H9 (cell line): ENCODE measurements around the gene EVC. TPM values are rescaled to one million over a fixed set of nuclear protein-coding genes. Genes with fewer than 3 reads are reported as not detected.
A peak's percentile ranks its signal among the peaks of the same experiment; 100 is the strongest.

Source experiments
- DNase-seq: peaks from one replicate; pipeline ENCODE4 v3.0.0-alpha.2; 2017
- H2AFZ ChIP-seq: one replicate; pipeline ENCODE4 v1.6.1; 2013; ENCODE audit warnings: mild to moderate bottlenecking, low read length, control low read depth, moderate library complexity
- H2AK5ac ChIP-seq: 2 replicates; pipeline ENCODE4 v1.6.1; 2013; ENCODE audit warnings: low read length, control low read depth, mixed read lengths; ENCODE audit not compliant: insufficient read length
- H2BK120ac ChIP-seq: one replicate; pipeline ENCODE4 v1.6.1; 2013; ENCODE audit warnings: low read depth, mild to moderate bottlenecking, low read length, control low read depth, inconsistent platforms; ENCODE audit not compliant: poor library complexity, severe bottlenecking
- H2BK12ac ChIP-seq: 2 replicates; pipeline ENCODE4 v1.6.1; 2013; ENCODE audit warnings: low read length, control low read depth, mixed read lengths, low read depth; ENCODE audit not compliant: insufficient read length
- H2BK15ac ChIP-seq: 2 replicates; pipeline ENCODE4 v1.6.1; 2013; ENCODE audit warnings: low read depth, low read length, control low read depth
- H2BK20ac ChIP-seq: one replicate; pipeline ENCODE4 v1.6.1; 2013; ENCODE audit warnings: low read depth, mild to moderate bottlenecking, low read length, control low read depth, inconsistent platforms; ENCODE audit not compliant: poor library complexity, severe bottlenecking
- H2BK5ac ChIP-seq: 2 replicates; pipeline ENCODE4 v1.6.1; 2013; ENCODE audit warnings: low read length, control low read depth, mixed read lengths; ENCODE audit not compliant: insufficient read length
- H3K14ac ChIP-seq: 2 replicates; pipeline ENCODE4 v1.6.1; 2013; ENCODE audit warnings: low read length, control low read depth; ENCODE audit not compliant: insufficient read depth
- H3K18ac ChIP-seq: 2 replicates; pipeline ENCODE4 v1.6.1; 2013; ENCODE audit warnings: low read depth, mild to moderate bottlenecking, mixed read lengths, low read length, control low read depth; ENCODE audit not compliant: insufficient read length
- H3K23ac ChIP-seq: 2 replicates; pipeline ENCODE4 v1.6.1; 2013; ENCODE audit warnings: low read length, control low read depth, mixed read lengths, low read depth; ENCODE audit not compliant: insufficient read length
- H3K23me2 ChIP-seq: 2 replicates; pipeline ENCODE4 v1.6.1; 2013; ENCODE audit warnings: low read depth, mild to moderate bottlenecking, mixed read lengths, low read length, control low read depth; ENCODE audit not compliant: insufficient read length, poor library complexity, severe bottlenecking
- H3K27ac ChIP-seq: 2 replicates; pipeline ENCODE4 v1.5.1; 2013; ENCODE audit warnings: low read length, control low read depth, mixed read lengths, low read depth; ENCODE audit not compliant: insufficient read length
- H3K27me3 ChIP-seq: 2 replicates; pipeline ENCODE4 v1.6.1; 2013; ENCODE audit warnings: low read length, control low read depth, inconsistent platforms; ENCODE audit not compliant: insufficient read depth
- H3K4ac ChIP-seq: 2 replicates; pipeline ENCODE4 v1.6.1; 2013; ENCODE audit warnings: low read depth, mild to moderate bottlenecking, control low read depth, inconsistent platforms, low read length, moderate library complexity
- H3K4me1 ChIP-seq: 2 replicates; pipeline ENCODE4 v1.6.1; 2013; ENCODE audit warnings: low read length, control low read depth, inconsistent platforms; ENCODE audit not compliant: insufficient read depth
- H3K4me2 ChIP-seq: 2 replicates; pipeline ENCODE4 v1.6.1; 2013; ENCODE audit warnings: low read length, control low read depth, mixed read lengths; ENCODE audit not compliant: insufficient read length, insufficient read depth
- H3K56ac ChIP-seq: 2 replicates; pipeline ENCODE4 v1.6.1; 2013; ENCODE audit warnings: low read depth, mild to moderate bottlenecking, mixed read lengths, low read length, control low read depth; ENCODE audit not compliant: insufficient read length
- H3K79me1 ChIP-seq: 2 replicates; pipeline ENCODE4 v1.6.1; 2013; ENCODE audit warnings: low read depth, mild to moderate bottlenecking, moderate library complexity, low read length, control low read depth, inconsistent platforms; ENCODE audit not compliant: insufficient read depth, poor library complexity, severe bottlenecking
- H3K79me2 ChIP-seq: 2 replicates; pipeline ENCODE4 v1.6.1; 2013; ENCODE audit warnings: low read length, control low read depth, inconsistent platforms; ENCODE audit not compliant: insufficient read depth
- H3K9ac ChIP-seq: 2 replicates; pipeline ENCODE4 v1.6.1; 2013; ENCODE audit warnings: low read length, control low read depth, mixed read lengths; ENCODE audit not compliant: insufficient read length; ENCODE audit errors: extremely low read depth
- H3K9me3 ChIP-seq: one replicate; pipeline ENCODE4 v1.6.1; 2013; ENCODE audit warnings: low read depth, low read length, inconsistent platforms; ENCODE audit not compliant: control insufficient read depth
- H3T11ph ChIP-seq: one replicate; pipeline ENCODE4 v1.6.1; 2013; ENCODE audit warnings: mild to moderate bottlenecking, low read length, control low read depth, inconsistent platforms
- H4K20me1 ChIP-seq: one replicate; pipeline ENCODE4 v1.6.1; 2013; ENCODE audit not compliant: control insufficient read depth, insufficient read length, insufficient read depth
- H4K5ac ChIP-seq: 2 replicates; pipeline ENCODE4 v1.6.1; 2013; ENCODE audit warnings: low read depth, mild to moderate bottlenecking, mixed read lengths, low read length, control low read depth; ENCODE audit not compliant: insufficient read length
- H4K8ac ChIP-seq: replicated peaks from 2 replicates; pipeline ENCODE4 v1.6.1; 2013; ENCODE audit warnings: low read length, control low read depth, mixed read lengths, low read depth; ENCODE audit not compliant: insufficient read length
- H4K91ac ChIP-seq: 2 replicates; pipeline ENCODE4 v1.6.1; 2013; ENCODE audit warnings: low read depth, mild to moderate bottlenecking, moderate library complexity, mixed read lengths, low read length, control low read depth; ENCODE audit not compliant: insufficient read length
- H3K27ac Mint-ChIP-seq, 3 experiments: 2 replicates in 2 of 3; 3 replicates in 1 of 3; pipeline ENCODE4 v1.8.0; 2020 to 2021; ENCODE audit warnings: mixed read lengths in 3 of 3, mild to moderate bottlenecking in 1 of 3, moderate library complexity in 1 of 3
- H3K27me3 Mint-ChIP-seq: 2 replicates; pipeline ENCODE4 v1.8.0; 2021; ENCODE audit warnings: low read depth, mild to moderate bottlenecking, moderate library complexity, mixed read lengths
- H3K36me3 Mint-ChIP-seq, 3 experiments: 2 replicates in 2 of 3; 3 replicates in 1 of 3; pipeline ENCODE4 v1.8.0; 2020 to 2021; ENCODE audit warnings: low read depth in 3 of 3, mixed read lengths in 3 of 3; ENCODE audit not compliant: insufficient read depth in 1 of 3
- H3K4me1 Mint-ChIP-seq, 2 experiments: 2 replicates each; pipeline ENCODE4 v1.8.0; 2020; ENCODE audit warnings: mixed read lengths in 2 of 2
- H3K4me3 Mint-ChIP-seq, 2 experiments: 2 replicates in 1 of 2; 3 replicates in 1 of 2; pipeline ENCODE4 v1.8.0; 2020 to 2021; ENCODE audit warnings: mild to moderate bottlenecking in 2 of 2, mixed read lengths in 2 of 2, moderate library complexity in 1 of 2
- H3K9me3 Mint-ChIP-seq, 2 experiments: 2 replicates in 1 of 2; 3 replicates in 1 of 2; pipeline ENCODE4 v1.8.0; 2020; ENCODE audit warnings: mild to moderate bottlenecking in 2 of 2, mixed read lengths in 2 of 2, moderate library complexity in 1 of 2
- WGBS: extraction: QIAGEN DNeasy Blood & Tissue Kit; methylation state at CpG from one replicate; pipeline ENCODE4 v1.1.7; 2013; ENCODE audit warnings: missing lambda C conversion rate, low lambda C conversion rate, mixed read lengths; ENCODE audit not compliant: insufficient read length; ENCODE audit errors: extremely low coverage; 5-methylcytosine and 5-hydroxymethylcytosine counted together
- total RNA-seq: library from RNA; stranded (reverse); gene quantifications from 2 replicates; pipeline ENCODE4 v1.2.1, GENCODE V29; 2021
- TF ChIP-seq, protein P1 (sequence below): fragments of 200-600 bp; sonication (generic); conservative IDR thresholded peaks from 3 replicates; pipeline ENCODE4 v1.8.0; 2021; ENCODE audit warnings: antibody characterized with exemption, mild to moderate bottlenecking

The EVC gene
- total RNA-seq, 1 experiment from 2014 or later: 10.1 TPM

- no peaks in the 10 kb centered on the region for H3K79me2 ChIP-seq
- H3K27me3 Mint-ChIP-seq: no peaks in the 10 kb centered on the region; the same call in none of the 2 replicates
Observed at GRCh38 chr4:5749568-5749967, 38.6 kb downstream of the EVC start.

More at GRCh38 chr4:5749568-5749967, 38.6 kb downstream of the EVC start:
- H2BK12ac ChIP-seq: no peak overlapping the region
- H3K4me2 ChIP-seq: no peak overlapping the region
- H3K9me3 Mint-ChIP-seq: no peaks in the 10 kb centered on the region
- H3K9ac ChIP-seq: no peak overlapping the region
- peak overlapping the region in 1 of 3 experiments; percentile 79; a peak in 3 of 7 replicates for H3K27ac Mint-ChIP-seq
- H4K5ac ChIP-seq: no peak overlapping the region
- H2BK20ac ChIP-seq: no peak overlapping the region
- H2BK120ac ChIP-seq: no peak overlapping the region
- H3K56ac ChIP-seq: no peak overlapping the region
- no CpG with 5 or more reads among the region's 9 CpGs for WGBS
- no peaks in the 10 kb centered on the region for H3K9me3 ChIP-seq
- no peak overlapping the region for H2AFZ ChIP-seq
- H3K36me3 Mint-ChIP-seq: peaks cover 22 to 49% (median 34%) of the 10 kb centered on the region in 3 experiments
- peaks cover 22 to 26% of the 10 kb centered on the region in 2 experiments for H3K4me1 Mint-ChIP-seq
- H2AK5ac ChIP-seq: no peak overlapping the region
- H2BK15ac ChIP-seq: no peak overlapping the region
- TF ChIP-seq, protein P1, sequence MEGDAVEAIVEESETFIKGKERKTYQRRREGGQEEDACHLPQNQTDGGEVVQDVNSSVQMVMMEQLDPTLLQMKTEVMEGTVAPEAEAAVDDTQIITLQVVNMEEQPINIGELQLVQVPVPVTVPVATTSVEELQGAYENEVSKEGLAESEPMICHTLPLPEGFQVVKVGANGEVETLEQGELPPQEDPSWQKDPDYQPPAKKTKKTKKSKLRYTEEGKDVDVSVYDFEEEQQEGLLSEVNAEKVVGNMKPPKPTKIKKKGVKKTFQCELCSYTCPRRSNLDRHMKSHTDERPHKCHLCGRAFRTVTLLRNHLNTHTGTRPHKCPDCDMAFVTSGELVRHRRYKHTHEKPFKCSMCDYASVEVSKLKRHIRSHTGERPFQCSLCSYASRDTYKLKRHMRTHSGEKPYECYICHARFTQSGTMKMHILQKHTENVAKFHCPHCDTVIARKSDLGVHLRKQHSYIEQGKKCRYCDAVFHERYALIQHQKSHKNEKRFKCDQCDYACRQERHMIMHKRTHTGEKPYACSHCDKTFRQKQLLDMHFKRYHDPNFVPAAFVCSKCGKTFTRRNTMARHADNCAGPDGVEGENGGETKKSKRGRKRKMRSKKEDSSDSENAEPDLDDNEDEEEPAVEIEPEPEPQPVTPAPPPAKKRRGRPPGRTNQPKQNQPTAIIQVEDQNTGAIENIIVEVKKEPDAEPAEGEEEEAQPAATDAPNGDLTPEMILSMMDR: no peak
- no peak overlapping the region for H3K4ac ChIP-seq
- no peak for DNase-seq
- no peak overlapping the region for H3T11ph ChIP-seq
- H3K23me2 ChIP-seq: no peaks in the 10 kb centered on the region
- no peak overlapping the region for H3K14ac ChIP-seq
- H3K27ac ChIP-seq: no peak overlapping the region
- H3K79me1 ChIP-seq: no peaks in the 10 kb centered on the region
- no peaks in the 10 kb centered on the region for H4K20me1 ChIP-seq
- H4K91ac ChIP-seq: no peak overlapping the region
- H3K23ac ChIP-seq: no peak overlapping the region
- H3K4me1 ChIP-seq: peaks cover 10% of the 10 kb centered on the region; the same call in 1 of the 2 replicates
- H2BK5ac ChIP-seq: no peak overlapping the region
- H4K8ac ChIP-seq: no peak overlapping the region
- no peaks in the 10 kb centered on the region for H3K27me3 ChIP-seq
- H3K18ac ChIP-seq: no peak overlapping the region
- H3K4me3 Mint-ChIP-seq: no peak overlapping the region
